Endodermal cell (in vitro differentiated cells): Measurements from ENCODE around the gene PGM5. TPM values are rescaled to one million over a fixed set of nuclear protein-coding genes. Genes with fewer than 3 reads are reported as not detected.

Experiments used
- DNase-seq: peaks from one replicate; pipeline ENCODE4 v3.0.0-alpha.2; 2017
- H3K27ac ChIP-seq: 2 replicates; pipeline ENCODE4 v1.5.1; 2013; ENCODE audit warnings: mild to moderate bottlenecking, low read depth, low read length, moderate library complexity
- H3K27me3 ChIP-seq: 2 replicates; pipeline ENCODE4 v1.6.1; 2013; ENCODE audit warnings: mild to moderate bottlenecking, low read length, moderate library complexity; ENCODE audit not compliant: insufficient read depth, control insufficient read depth, poor library complexity, severe bottlenecking
- H3K36me3 ChIP-seq: 2 replicates; pipeline ENCODE4 v1.7.0; 2013; ENCODE audit warnings: mild to moderate bottlenecking, low read length, moderate library complexity; ENCODE audit not compliant: control insufficient read depth, insufficient read depth
- H3K4me1 ChIP-seq: one replicate; pipeline ENCODE4 v1.7.0; 2013; ENCODE audit warnings: low read length; ENCODE audit not compliant: control insufficient read depth, insufficient read depth
- H3K4me3 ChIP-seq: 2 replicates; pipeline ENCODE4 v1.5.1; 2013; ENCODE audit warnings: mild to moderate bottlenecking, low read length, moderate library complexity
- H3K9ac ChIP-seq: 2 replicates; pipeline ENCODE4 v1.6.1; 2013; ENCODE audit warnings: mild to moderate bottlenecking, low read length, moderate library complexity; ENCODE audit not compliant: poor library complexity, severe bottlenecking; ENCODE audit errors: extremely low read depth
- H3K9me3 ChIP-seq: 2 replicates; pipeline ENCODE4 v1.6.1; 2013; ENCODE audit warnings: mild to moderate bottlenecking, low read length, moderate library complexity; ENCODE audit not compliant: control insufficient read depth
- H3K27ac Mint-ChIP-seq: 2 replicates; pipeline ENCODE4 v1.8.0; 2020; ENCODE audit warnings: mixed read lengths
- H3K27me3 Mint-ChIP-seq: 2 replicates; pipeline ENCODE4 v1.8.0; 2021; ENCODE audit warnings: mild to moderate bottlenecking, mixed read lengths; ENCODE audit not compliant: insufficient read depth
- H3K36me3 Mint-ChIP-seq: 2 replicates; pipeline ENCODE4 v1.8.0; 2020; ENCODE audit warnings: low read depth, mixed read lengths
- H3K4me1 Mint-ChIP-seq: 2 replicates; pipeline ENCODE4 v1.8.0; 2020; ENCODE audit warnings: mixed read lengths
- H3K4me3 Mint-ChIP-seq: 2 replicates; pipeline ENCODE4 v1.8.0; 2020; ENCODE audit warnings: mild to moderate bottlenecking, moderate library complexity, mixed read lengths
- H3K9me3 Mint-ChIP-seq: 2 replicates; pipeline ENCODE4 v1.8.0; 2020; ENCODE audit warnings: mild to moderate bottlenecking, mixed read lengths
- WGBS, 2 experiments: methylation state at CpG; one replicate each; pipeline versions ENCODE4 v1.1.5 to v1.1.7; 2013; ENCODE audit warnings: missing lambda C conversion rate in 2 of 2, mixed read lengths in 1 of 2; ENCODE audit not compliant: insufficient coverage in 1 of 2, insufficient read length in 1 of 2; 5-methylcytosine and 5-hydroxymethylcytosine counted together
- total RNA-seq, 2 donors: library from RNA; stranded (reverse); fragmentation: NEBNext Ultra II Directional in 1 of 2; extraction: Animal tissue kit (Norgen Biotek cat#: 25700) in 1 of 2; gene quantifications; 2 replicates in 1 of 2; 3 replicates in 1 of 2; pipeline ENCODE4 v1.2.1, GENCODE V29; 2021
- TF ChIP-seq, protein P1 (sequence below): fragments of 200-600 bp; sonication (generic); conservative IDR thresholded peaks from 2 replicates; pipeline ENCODE4 v1.5.0; 2021; ENCODE audit warnings: antibody characterized with exemption, mild to moderate bottlenecking

Gene PGM5
- total RNA-seq, 2 donors from 2014 or later, result 0.33 to 0.64 TPM

- Histone ChIP-seq H3K27ac (no peak overlapping the region), H3K9ac (no peak overlapping the region), H3K36me3 (no peaks in the 10 kb centered on the region), H3K27me3 (peaks cover 27% of the 10 kb centered on the region), H3K4me3 (no peak overlapping the region), H3K4me1 (no peaks in the 10 kb centered on the region), H3K9me3 (no peaks in the 10 kb centered on the region)
- Mint-ChIP-seq H3K27ac (no peak overlapping the region), H3K27me3 (peaks cover 48% of the 10 kb centered on the region), H3K36me3 (no peaks in the 10 kb centered on the region), H3K4me1 (peaks cover 7% of the 10 kb centered on the region), H3K4me3 (no peak overlapping the region), H3K9me3 (no peaks in the 10 kb centered on the region)
- TF ChIP-seq, protein P1, sequence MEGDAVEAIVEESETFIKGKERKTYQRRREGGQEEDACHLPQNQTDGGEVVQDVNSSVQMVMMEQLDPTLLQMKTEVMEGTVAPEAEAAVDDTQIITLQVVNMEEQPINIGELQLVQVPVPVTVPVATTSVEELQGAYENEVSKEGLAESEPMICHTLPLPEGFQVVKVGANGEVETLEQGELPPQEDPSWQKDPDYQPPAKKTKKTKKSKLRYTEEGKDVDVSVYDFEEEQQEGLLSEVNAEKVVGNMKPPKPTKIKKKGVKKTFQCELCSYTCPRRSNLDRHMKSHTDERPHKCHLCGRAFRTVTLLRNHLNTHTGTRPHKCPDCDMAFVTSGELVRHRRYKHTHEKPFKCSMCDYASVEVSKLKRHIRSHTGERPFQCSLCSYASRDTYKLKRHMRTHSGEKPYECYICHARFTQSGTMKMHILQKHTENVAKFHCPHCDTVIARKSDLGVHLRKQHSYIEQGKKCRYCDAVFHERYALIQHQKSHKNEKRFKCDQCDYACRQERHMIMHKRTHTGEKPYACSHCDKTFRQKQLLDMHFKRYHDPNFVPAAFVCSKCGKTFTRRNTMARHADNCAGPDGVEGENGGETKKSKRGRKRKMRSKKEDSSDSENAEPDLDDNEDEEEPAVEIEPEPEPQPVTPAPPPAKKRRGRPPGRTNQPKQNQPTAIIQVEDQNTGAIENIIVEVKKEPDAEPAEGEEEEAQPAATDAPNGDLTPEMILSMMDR, result no peak
- DNase-seq, result no peak
Observed at GRCh38 chr9:68547417-68547816, 191.0 kb downstream of the PGM5 start.

- H3K27me3 Mint-ChIP-seq, result peaks cover 43% of the 10 kb centered on the region
- Histone ChIP-seq H3K9ac (no peak overlapping the region), H3K4me1 (no peaks in the 10 kb centered on the region), H3K4me3 (no peak overlapping the region), H3K9me3 (no peaks in the 10 kb centered on the region), H3K36me3 (no peaks in the 10 kb centered on the region), H3K27ac (no peak overlapping the region), H3K27me3 (peaks cover 19% of the 10 kb centered on the region)
- no peaks in the 10 kb centered on the region for H3K36me3 Mint-ChIP-seq
- H3K9me3 Mint-ChIP-seq, result no peaks in the 10 kb centered on the region
- H3K4me1 Mint-ChIP-seq, result peaks cover 7% of the 10 kb centered on the region
- DNase-seq, result no peak
- TF ChIP-seq, protein P1, result no peak
- no peak overlapping the region for H3K4me3 Mint-ChIP-seq
- 72% methylated on average over 3 of the region's 3 CpGs; no CpG with 5 or more reads in 1 of the 2 experiments for WGBS, 2 experiments
- H3K27ac Mint-ChIP-seq, result no peak overlapping the region
Observed at GRCh38 chr9:68548241-68548640, 191.8 kb downstream of the PGM5 start.

DNA sequence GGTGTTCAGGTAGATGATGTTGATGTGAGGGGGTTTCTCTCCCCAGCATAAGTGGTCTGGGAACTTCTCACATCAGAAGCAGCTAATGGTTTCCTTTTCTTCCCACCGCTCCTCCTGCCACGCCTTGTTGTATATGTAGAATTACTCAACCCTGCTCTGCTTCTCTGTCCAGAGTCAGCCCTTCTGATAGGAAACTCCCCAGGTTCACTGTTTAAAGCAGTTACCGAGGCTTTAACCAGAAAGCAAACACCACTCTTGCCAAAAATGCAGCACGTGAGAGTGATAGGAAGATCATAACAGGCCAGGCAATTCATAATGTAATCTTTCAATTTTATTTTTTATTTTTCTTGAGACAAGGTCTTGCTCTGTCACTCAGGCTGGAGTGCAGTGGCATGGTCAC lies 194.8 kb downstream of the PGM5 start:
- H3K36me3 Mint-ChIP-seq, result no peaks in the 10 kb centered on the region
- H3K27me3 Mint-ChIP-seq, result peaks cover 33% of the 10 kb centered on the region
- 86 to 100% methylated on average over 3 to 4 of the region's 4 CpGs for WGBS, 2 experiments
- H3K36me3 ChIP-seq, result no peaks in the 10 kb centered on the region
- H3K4me3 ChIP-seq, result no peak overlapping the region
- H3K9me3 ChIP-seq, result no peaks in the 10 kb centered on the region
- H3K4me3 Mint-ChIP-seq, result no peak overlapping the region
- no peak overlapping the region for H3K9ac ChIP-seq
- peaks cover 7% of the 10 kb centered on the region for H3K4me1 Mint-ChIP-seq
- H3K27ac ChIP-seq, result no peak overlapping the region
- peaks cover 8% of the 10 kb centered on the region for H3K27me3 ChIP-seq
- no peak for DNase-seq
- no peaks in the 10 kb centered on the region for H3K9me3 Mint-ChIP-seq
- H3K4me1 ChIP-seq, result no peaks in the 10 kb centered on the region
- TF ChIP-seq, protein P1, result no peak
- no peak overlapping the region for H3K27ac Mint-ChIP-seq
